ENCODE measurements around the gene KLHDC3. TPM values are rescaled to one million over a fixed set of nuclear protein-coding genes. Genes with fewer than 3 reads are reported as not detected.

Gene KLHDC3
- total and polyA plus RNA-seq, 2 of the 13 experiments (the other 11 are each of a cell fraction or from before 2014, with no cell fraction given): 78.3 to 91.5 TPM

DNA sequence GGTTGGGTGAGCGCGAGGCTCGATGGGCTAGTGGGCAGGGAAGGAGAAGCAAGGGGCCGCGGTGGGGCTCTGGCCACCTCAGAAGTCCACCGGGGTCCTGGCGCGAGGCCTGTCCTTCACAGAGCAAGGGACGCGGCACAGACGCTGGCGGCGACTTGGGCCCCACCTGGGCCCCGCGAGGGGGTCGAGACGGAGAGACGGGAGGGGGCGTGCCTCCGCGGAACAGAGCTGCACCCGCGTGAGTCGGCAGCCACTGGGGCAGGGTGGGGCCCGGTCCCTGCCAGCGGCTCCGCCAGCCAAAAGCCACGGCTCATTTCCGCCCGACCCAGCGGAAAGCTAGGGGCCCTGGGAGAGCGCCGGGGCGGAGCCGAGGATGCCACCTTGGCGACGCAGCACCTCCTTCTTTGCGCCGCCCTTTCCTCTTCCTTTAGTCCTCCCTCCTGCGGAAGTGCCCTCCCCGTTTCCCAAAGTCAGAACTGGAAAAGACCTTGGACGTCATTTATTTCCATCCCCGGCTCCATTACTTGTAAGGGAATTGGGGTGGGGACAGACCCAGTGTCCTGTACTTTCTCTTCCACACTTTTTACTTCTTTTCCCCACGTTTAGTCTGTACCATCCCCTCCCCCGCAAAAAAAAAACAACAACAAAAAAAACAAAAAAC is 39.6 kb downstream of the KLHDC3 start, which contains the start of gene CUL7 (continued):
- TF ChIP-seq KLF16 (CRISPR knock-in tag; IDR thresholded peaks at IDR 0.05) (peak; percentile 68 to 99; a peak in 3 of 4 replicates), ZNF720 (CRISPR knock-in tag; IDR thresholded peaks at IDR 0.05) (0 out of 2 replicates have a peak, but pooled peaks have one; percentile 33), HCFC1 (IDR thresholded peaks at IDR 0.05; ENCODE audit: low read depth, low read length) (no peak; the same call in 1 of the 2 replicates), RNF2 (conservative IDR thresholded peaks at IDR 0.05; ENCODE audit: low read depth) (no peak), PHB2 (IDR thresholded peaks at IDR 0.05; ENCODE audit: partially characterized antibody) (no peak), RFX1 (IDR thresholded peaks at IDR 0.05) (no peak; the same call in 1 of the 2 replicates), NFKB2 (CRISPR knock-in tag; IDR thresholded peaks at IDR 0.05; ENCODE audit: borderline replicate concordance) (peak; percentile 94; the same call in 1 of the 2 replicates), KMT2B (CRISPR knock-in tag; IDR thresholded peaks at IDR 0.05) (peak; percentile 81), KDM4B (CRISPR knock-in tag; IDR thresholded peaks at IDR 0.05) (peak; percentile 87; the same call in 1 of the 2 replicates), ZNF761 (CRISPR knock-in tag; conservative IDR thresholded peaks at IDR 0.05) (peak; percentile 87), POLR2AphosphoS5 (IDR thresholded peaks at IDR 0.05; ENCODE audit: low read depth, low read length) (peak; percentile 93), ZNF251 (CRISPR knock-in tag; IDR thresholded peaks at IDR 0.05) (0 out of 2 replicates have a peak, but pooled peaks have one; percentile 59), FOSL1 (CRISPR knock-in tag; IDR thresholded peaks at IDR 0.05; ENCODE audit: borderline replicate concordance) (no peak), ZNF460 (CRISPR knock-in tag; IDR thresholded peaks at IDR 0.05; ENCODE audit: borderline replicate concordance) (peak; percentile 43; the same call in 1 of the 2 replicates), ZNF484 (CRISPR knock-in tag; IDR thresholded peaks at IDR 0.05; ENCODE audit: borderline replicate concordance, low read depth) (0 out of 2 replicates have a peak, but pooled peaks have one; percentile 86), HHEX (CRISPR knock-in tag; IDR thresholded peaks at IDR 0.05) (no peak), ZNF350 (CRISPR knock-in tag; IDR thresholded peaks at IDR 0.05; ENCODE audit: borderline replicate concordance, low read depth) (peak; percentile 94), RORA (CRISPR knock-in tag; IDR thresholded peaks at IDR 0.05) (no peak), NCOA2 (CRISPR knock-in tag; IDR thresholded peaks at IDR 0.05) (peak; percentile 73), ARNTL (CRISPR knock-in tag; IDR thresholded peaks at IDR 0.05) (peak; percentile 85), CBX5 (CRISPR knock-in tag; IDR thresholded peaks at IDR 0.05; ENCODE audit: borderline replicate concordance) (peak; percentile 84; the same call in 1 of the 2 replicates), ZNF441 (CRISPR knock-in tag; IDR thresholded peaks at IDR 0.05; ENCODE audit: borderline replicate concordance) (peak; percentile 95)
- TF ChIP-seq, protein P1, sequence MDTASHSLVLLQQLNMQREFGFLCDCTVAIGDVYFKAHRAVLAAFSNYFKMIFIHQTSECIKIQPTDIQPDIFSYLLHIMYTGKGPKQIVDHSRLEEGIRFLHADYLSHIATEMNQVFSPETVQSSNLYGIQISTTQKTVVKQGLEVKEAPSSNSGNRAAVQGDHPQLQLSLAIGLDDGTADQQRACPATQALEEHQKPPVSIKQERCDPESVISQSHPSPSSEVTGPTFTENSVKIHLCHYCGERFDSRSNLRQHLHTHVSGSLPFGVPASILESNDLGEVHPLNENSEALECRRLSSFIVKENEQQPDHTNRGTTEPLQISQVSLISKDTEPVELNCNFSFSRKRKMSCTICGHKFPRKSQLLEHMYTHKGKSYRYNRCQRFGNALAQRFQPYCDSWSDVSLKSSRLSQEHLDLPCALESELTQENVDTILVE (CRISPR knock-in tag; IDR thresholded peaks at IDR 0.05): peak; percentile 92
- TF ChIP-seq, protein P2, sequence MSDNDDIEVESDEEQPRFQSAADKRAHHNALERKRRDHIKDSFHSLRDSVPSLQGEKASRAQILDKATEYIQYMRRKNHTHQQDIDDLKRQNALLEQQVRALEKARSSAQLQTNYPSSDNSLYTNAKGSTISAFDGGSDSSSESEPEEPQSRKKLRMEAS (IDR thresholded peaks at IDR 0.05): peak; percentile 87
- TF ChIP-seq, protein P3, sequence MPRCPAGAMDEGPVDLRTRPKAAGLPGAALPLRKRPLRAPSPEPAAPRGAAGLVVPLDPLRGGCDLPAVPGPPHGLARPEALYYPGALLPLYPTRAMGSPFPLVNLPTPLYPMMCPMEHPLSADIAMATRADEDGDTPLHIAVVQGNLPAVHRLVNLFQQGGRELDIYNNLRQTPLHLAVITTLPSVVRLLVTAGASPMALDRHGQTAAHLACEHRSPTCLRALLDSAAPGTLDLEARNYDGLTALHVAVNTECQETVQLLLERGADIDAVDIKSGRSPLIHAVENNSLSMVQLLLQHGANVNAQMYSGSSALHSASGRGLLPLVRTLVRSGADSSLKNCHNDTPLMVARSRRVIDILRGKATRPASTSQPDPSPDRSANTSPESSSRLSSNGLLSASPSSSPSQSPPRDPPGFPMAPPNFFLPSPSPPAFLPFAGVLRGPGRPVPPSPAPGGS (CRISPR knock-in tag; IDR thresholded peaks at IDR 0.05): peak; percentile 91
- TF ChIP-seq, protein P4, sequence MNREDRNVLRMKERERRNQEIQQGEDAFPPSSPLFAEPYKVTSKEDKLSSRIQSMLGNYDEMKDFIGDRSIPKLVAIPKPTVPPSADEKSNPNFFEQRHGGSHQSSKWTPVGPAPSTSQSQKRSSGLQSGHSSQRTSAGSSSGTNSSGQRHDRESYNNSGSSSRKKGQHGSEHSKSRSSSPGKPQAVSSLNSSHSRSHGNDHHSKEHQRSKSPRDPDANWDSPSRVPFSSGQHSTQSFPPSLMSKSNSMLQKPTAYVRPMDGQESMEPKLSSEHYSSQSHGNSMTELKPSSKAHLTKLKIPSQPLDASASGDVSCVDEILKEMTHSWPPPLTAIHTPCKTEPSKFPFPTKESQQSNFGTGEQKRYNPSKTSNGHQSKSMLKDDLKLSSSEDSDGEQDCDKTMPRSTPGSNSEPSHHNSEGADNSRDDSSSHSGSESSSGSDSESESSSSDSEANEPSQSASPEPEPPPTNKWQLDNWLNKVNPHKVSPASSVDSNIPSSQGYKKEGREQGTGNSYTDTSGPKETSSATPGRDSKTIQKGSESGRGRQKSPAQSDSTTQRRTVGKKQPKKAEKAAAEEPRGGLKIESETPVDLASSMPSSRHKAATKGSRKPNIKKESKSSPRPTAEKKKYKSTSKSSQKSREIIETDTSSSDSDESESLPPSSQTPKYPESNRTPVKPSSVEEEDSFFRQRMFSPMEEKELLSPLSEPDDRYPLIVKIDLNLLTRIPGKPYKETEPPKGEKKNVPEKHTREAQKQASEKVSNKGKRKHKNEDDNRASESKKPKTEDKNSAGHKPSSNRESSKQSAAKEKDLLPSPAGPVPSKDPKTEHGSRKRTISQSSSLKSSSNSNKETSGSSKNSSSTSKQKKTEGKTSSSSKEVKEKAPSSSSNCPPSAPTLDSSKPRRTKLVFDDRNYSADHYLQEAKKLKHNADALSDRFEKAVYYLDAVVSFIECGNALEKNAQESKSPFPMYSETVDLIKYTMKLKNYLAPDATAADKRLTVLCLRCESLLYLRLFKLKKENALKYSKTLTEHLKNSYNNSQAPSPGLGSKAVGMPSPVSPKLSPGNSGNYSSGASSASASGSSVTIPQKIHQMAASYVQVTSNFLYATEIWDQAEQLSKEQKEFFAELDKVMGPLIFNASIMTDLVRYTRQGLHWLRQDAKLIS (CRISPR knock-in tag; IDR thresholded peaks at IDR 0.05): peak; percentile 71; the same call in 1 of the 2 replicates
